ENCODE data around the gene AKNAD1.

Gene AKNAD1

DNA sequence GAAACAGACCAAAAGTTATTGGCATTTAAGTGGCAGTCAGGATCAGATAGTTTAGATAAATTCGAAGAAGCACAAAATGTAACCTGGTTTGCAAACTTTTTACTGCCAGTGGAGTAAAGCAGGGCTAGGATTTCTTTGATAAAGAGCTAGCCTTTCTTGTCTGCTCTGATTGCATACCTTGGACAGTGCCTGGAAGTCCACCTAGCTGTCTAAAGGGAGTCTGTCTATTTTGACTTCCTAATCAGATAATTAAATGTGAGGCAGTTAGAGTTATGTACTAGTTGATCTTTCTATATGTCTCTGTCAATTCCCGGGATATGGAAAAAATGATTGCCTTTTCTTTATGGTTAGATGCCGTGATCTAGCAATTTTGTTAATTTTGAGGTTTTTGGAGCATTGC is 24.0 kb upstream of the AKNAD1 start:
- no peak overlapping the region for H3K4me3 ChIP-seq (ENCODE audit: low read length)
- peak; percentile 4 for DNase-seq (ENCODE audit: low read depth)
- TF ChIP-seq, protein P1, sequence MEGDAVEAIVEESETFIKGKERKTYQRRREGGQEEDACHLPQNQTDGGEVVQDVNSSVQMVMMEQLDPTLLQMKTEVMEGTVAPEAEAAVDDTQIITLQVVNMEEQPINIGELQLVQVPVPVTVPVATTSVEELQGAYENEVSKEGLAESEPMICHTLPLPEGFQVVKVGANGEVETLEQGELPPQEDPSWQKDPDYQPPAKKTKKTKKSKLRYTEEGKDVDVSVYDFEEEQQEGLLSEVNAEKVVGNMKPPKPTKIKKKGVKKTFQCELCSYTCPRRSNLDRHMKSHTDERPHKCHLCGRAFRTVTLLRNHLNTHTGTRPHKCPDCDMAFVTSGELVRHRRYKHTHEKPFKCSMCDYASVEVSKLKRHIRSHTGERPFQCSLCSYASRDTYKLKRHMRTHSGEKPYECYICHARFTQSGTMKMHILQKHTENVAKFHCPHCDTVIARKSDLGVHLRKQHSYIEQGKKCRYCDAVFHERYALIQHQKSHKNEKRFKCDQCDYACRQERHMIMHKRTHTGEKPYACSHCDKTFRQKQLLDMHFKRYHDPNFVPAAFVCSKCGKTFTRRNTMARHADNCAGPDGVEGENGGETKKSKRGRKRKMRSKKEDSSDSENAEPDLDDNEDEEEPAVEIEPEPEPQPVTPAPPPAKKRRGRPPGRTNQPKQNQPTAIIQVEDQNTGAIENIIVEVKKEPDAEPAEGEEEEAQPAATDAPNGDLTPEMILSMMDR (conservative IDR thresholded peaks at IDR 0.05; ENCODE audit: low read length) = no peak

GRCh38 chr1:108878678-108879077 is 21.8 kb upstream of the AKNAD1 start:
- TF ChIP-seq, protein P1 (conservative IDR thresholded peaks at IDR 0.05; ENCODE audit: low read length) = no peak
- DNase-seq (ENCODE audit: low read depth) = peak; percentile 9
- H3K4me3 ChIP-seq (ENCODE audit: low read length) = peak overlapping the region; percentile 29

DNA sequence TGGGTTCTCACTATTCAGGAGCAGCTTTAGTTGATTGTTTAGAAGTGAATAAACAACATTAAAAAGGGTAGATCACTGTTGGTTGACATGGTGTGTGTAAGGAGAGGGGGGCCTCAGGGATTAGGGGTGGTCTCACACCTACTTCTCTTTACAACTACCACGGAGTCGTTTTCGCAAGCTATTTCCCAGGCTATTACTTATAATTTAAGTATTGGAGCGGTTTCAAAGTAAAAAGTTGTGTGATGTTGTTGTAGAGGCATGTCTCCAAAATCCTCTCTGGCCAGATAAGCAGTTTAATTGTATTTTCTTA is 21.2 kb upstream of the AKNAD1 start:
- TF ChIP-seq, protein P1 (conservative IDR thresholded peaks at IDR 0.05; ENCODE audit: low read length) = no peak
- H3K4me3 ChIP-seq (ENCODE audit: low read length) = peak overlapping the region; percentile 86
- no peak for DNase-seq (ENCODE audit: low read depth)

- peak; percentile 37 for DNase-seq (ENCODE audit: low read depth)
- H3K4me3 ChIP-seq (ENCODE audit: low read length) = peak overlapping the region; percentile 86
These were observed 20.7 kb upstream of the AKNAD1 start for GRCh38 chr1:108877348-108878159.

GRCh38 chr1:108871050-108871724 is 14.3 kb upstream of the AKNAD1 start:
- no peak overlapping the region for H3K4me3 ChIP-seq (ENCODE audit: low read length)
- no peak for DNase-seq (ENCODE audit: low read depth)
- TF ChIP-seq, protein P1 (conservative IDR thresholded peaks at IDR 0.05; ENCODE audit: low read length) = no peak

More at GRCh38 chr1:108877348-108878159, 20.7 kb upstream of the AKNAD1 start:
- TF ChIP-seq, protein P1 (conservative IDR thresholded peaks at IDR 0.05; ENCODE audit: low read length) = no peak

- no peak overlapping the region for H3K4me3 ChIP-seq (ENCODE audit: low read length)
- DNase-seq (ENCODE audit: low read depth) = no peak
- TF ChIP-seq, protein P1 (conservative IDR thresholded peaks at IDR 0.05; ENCODE audit: low read length) = no peak
These were observed 8.5 kb upstream of the AKNAD1 start for GRCh38 chr1:108865316-108865910.
